ENCODE results near the gene PRR35.
A peak's percentile ranks its signal among the peaks of the same experiment; 100 is the strongest.

GRCh38 chr16:525520-526180 lies 34.5 kb upstream of the PRR35 start:
- TF ChIP-seq EZH2 (IDR thresholded peaks at IDR 0.05; ENCODE audit: low read length) = no peak
- TF ChIP-seq, protein P1, sequence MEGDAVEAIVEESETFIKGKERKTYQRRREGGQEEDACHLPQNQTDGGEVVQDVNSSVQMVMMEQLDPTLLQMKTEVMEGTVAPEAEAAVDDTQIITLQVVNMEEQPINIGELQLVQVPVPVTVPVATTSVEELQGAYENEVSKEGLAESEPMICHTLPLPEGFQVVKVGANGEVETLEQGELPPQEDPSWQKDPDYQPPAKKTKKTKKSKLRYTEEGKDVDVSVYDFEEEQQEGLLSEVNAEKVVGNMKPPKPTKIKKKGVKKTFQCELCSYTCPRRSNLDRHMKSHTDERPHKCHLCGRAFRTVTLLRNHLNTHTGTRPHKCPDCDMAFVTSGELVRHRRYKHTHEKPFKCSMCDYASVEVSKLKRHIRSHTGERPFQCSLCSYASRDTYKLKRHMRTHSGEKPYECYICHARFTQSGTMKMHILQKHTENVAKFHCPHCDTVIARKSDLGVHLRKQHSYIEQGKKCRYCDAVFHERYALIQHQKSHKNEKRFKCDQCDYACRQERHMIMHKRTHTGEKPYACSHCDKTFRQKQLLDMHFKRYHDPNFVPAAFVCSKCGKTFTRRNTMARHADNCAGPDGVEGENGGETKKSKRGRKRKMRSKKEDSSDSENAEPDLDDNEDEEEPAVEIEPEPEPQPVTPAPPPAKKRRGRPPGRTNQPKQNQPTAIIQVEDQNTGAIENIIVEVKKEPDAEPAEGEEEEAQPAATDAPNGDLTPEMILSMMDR (optimal IDR thresholded peaks at IDR 0.05 in 1 of 3, IDR thresholded peaks at IDR 0.05 in 1 of 3, conservative IDR thresholded peaks at IDR 0.05 in 1 of 3; ENCODE audit: extremely low read depth in 1 of 3, insufficient read depth in 2 of 3, low read length in 3 of 3) = peak in 1 of 3 experiments; percentile 34

Measured in keratinocyte (primary cell).